GM19193 (cell line): ENCODE data around the gene CACNA1H.

Experiments used
- POLR2A ChIP-seq: IDR thresholded peaks from 4 replicates; pipeline ENCODE4 v1.6.1; 2011; ENCODE audit not compliant: insufficient read depth, insufficient read length; ENCODE audit errors: extremely low read depth

CACNA1H gene

GRCh38 chr16:1167276-1168107 lies 14.6 kb downstream of the CACNA1H start:
- no peak for TF ChIP-seq POLR2A

GRCh38 chr16:1168837-1169236 lies 15.9 kb downstream of the CACNA1H start:
- no peak for TF ChIP-seq POLR2A

GRCh38 chr16:1169285-1170075 lies 16.6 kb downstream of the CACNA1H start:
- TF ChIP-seq POLR2A, result no peak

- no peak for TF ChIP-seq POLR2A
Observed at GRCh38 chr16:1170076-1170418, 17.1 kb downstream of the CACNA1H start.

- no peak for TF ChIP-seq POLR2A
Observed at GRCh38 chr16:1171001-1171400, 18.1 kb downstream of the CACNA1H start.

- TF ChIP-seq POLR2A, result no peak
Observed at GRCh38 chr16:1171854-1172428, 19.0 kb downstream of the CACNA1H start.

GRCh38 chr16:1172651-1173050 lies 19.7 kb downstream of the CACNA1H start:
- no peak for TF ChIP-seq POLR2A

- no peak for TF ChIP-seq POLR2A
Observed at GRCh38 chr16:1173788-1174451, 21.0 kb downstream of the CACNA1H start.

- TF ChIP-seq POLR2A, result no peak
Observed at GRCh38 chr16:1174477-1175357, 21.8 kb downstream of the CACNA1H start.

GRCh38 chr16:1175566-1176279 lies 22.8 kb downstream of the CACNA1H start:
- no peak for TF ChIP-seq POLR2A

GRCh38 chr16:1176280-1176897 lies 23.5 kb downstream of the CACNA1H start:
- no peak for TF ChIP-seq POLR2A

GRCh38 chr16:1177053-1177452 lies 24.1 kb downstream of the CACNA1H start:
- TF ChIP-seq POLR2A, result no peak

GRCh38 chr16:1177750-1178149 lies 24.8 kb downstream of the CACNA1H start:
- no peak for TF ChIP-seq POLR2A
